ENCODE measurements around the gene OR5K2. TPM values are rescaled to one million over a fixed set of nuclear protein-coding genes. Genes with fewer than 3 reads are reported as not detected.

The OR5K2 gene
- not detected for total RNA-seq
- long read RNA-seq, result 0 reads

- intact Hi-C loops (cut with DNase I), result no loop called here
- DNase-seq (no peak), ATAC-seq (no peak)
These were observed at the start of gene OR5K2 for GRCh38 chr3:98497381-98497780. Gene OR5K2, plus strand, starts transcription at chr3:98497681. Its CDS starts 0 bp downstream, at chr3:98497681.

GRCh38 chr3:98449606-98450193 lies 47.8 kb upstream of the OR5K2 start:
- no peak for DNase-seq
- intact Hi-C loops (cut with DNase I), result no loop called here
- no peak for ATAC-seq

- no peak for DNase-seq
- intact Hi-C loops (cut with DNase I), result no loop called here
- ATAC-seq, result no peak
These were observed 47.1 kb upstream of the OR5K2 start for GRCh38 chr3:98450372-98450771.

- no peak for ATAC-seq
- DNase-seq, result no peak
- intact Hi-C loops (cut with DNase I), result no loop called here
These were observed 43.7 kb upstream of the OR5K2 start for GRCh38 chr3:98453827-98454226.

GRCh38 chr3:98454929-98455328 lies 42.6 kb upstream of the OR5K2 start:
- intact Hi-C loops (cut with DNase I), result no loop called here
- ATAC-seq (no peak), DNase-seq (no peak)

GRCh38 chr3:98457543-98457942 lies 39.9 kb upstream of the OR5K2 start:
- DNase-seq, result no peak
- no peak for ATAC-seq
- intact Hi-C loops (cut with DNase I), result no loop called here

- intact Hi-C loops (cut with DNase I), result no loop called here
- ATAC-seq, result no peak
- DNase-seq, result no peak
These were observed 37.3 kb upstream of the OR5K2 start for GRCh38 chr3:98460220-98460619.

GRCh38 chr3:98462901-98463300 lies 34.6 kb upstream of the OR5K2 start, which contains the start of gene OR5K1:
Gene OR5K1, plus strand, starts transcription at chr3:98463201. Its CDS starts 6,376 bp downstream, at chr3:98469577.
- intact Hi-C loops (cut with DNase I), result no loop called here
- ATAC-seq, result no peak

GRCh38 chr3:98482717-98483482 lies 14.6 kb upstream of the OR5K2 start:
- ATAC-seq (no peak), DNase-seq (no peak)
- intact Hi-C loops (cut with DNase I), result no loop called here

More at GRCh38 chr3:98462901-98463300, 34.6 kb upstream of the OR5K2 start, which contains the start of gene OR5K1:
- DNase-seq, result no peak

GRCh38 chr3:98483626-98484025 lies 13.9 kb upstream of the OR5K2 start:
- intact Hi-C loops (cut with DNase I), result no loop called here
- DNase-seq (no peak), ATAC-seq (no peak)

GRCh38 chr3:98500019-98500418 lies 2.5 kb downstream of the OR5K2 start:
- intact Hi-C loops (cut with DNase I), result no loop called here
- DNase-seq (no peak), ATAC-seq (no peak)

GRCh38 chr3:98501270-98501669 lies 3.8 kb downstream of the OR5K2 start:
- ATAC-seq, result no peak

GRCh38 chr3:98501863-98502576 lies 4.5 kb downstream of the OR5K2 start:
- no peak for ATAC-seq
- intact Hi-C loops (cut with DNase I), result no loop called here
- DNase-seq, result no peak

More at GRCh38 chr3:98501270-98501669, 3.8 kb downstream of the OR5K2 start:
- intact Hi-C loops (cut with DNase I), result no loop called here
- DNase-seq, result no peak

- ATAC-seq (no peak), DNase-seq (no peak)
- intact Hi-C loops (cut with DNase I), result no loop called here
These were observed 7.1 kb downstream of the OR5K2 start for GRCh38 chr3:98504539-98504938.

GRCh38 chr3:98508582-98508981 lies 11.1 kb downstream of the OR5K2 start:
- intact Hi-C loops (cut with DNase I), result no loop called here
- ATAC-seq (no peak), DNase-seq (no peak)

- ATAC-seq, result no peak
- intact Hi-C loops (cut with DNase I), result no loop called here
- DNase-seq, result no peak
These were observed 15.1 kb downstream of the OR5K2 start for GRCh38 chr3:98512576-98512975.

- ATAC-seq (peak in 1 of 2 donors; percentile 80), DNase-seq (peak; percentile 18)
- intact Hi-C loops (cut with DNase I), result no loop called here
These were observed 15.6 kb downstream of the OR5K2 start for GRCh38 chr3:98513091-98513511.

- DNase-seq, result no peak
- intact Hi-C loops (cut with DNase I), result no loop called here
- ATAC-seq, result no peak
These were observed 16.3 kb downstream of the OR5K2 start for GRCh38 chr3:98513736-98514135.

- intact Hi-C loops (cut with DNase I), result no loop called here
- DNase-seq (no peak), ATAC-seq (no peak)
These were observed 17.5 kb downstream of the OR5K2 start for GRCh38 chr3:98514948-98515347.

GRCh38 chr3:98518816-98519215 lies 21.3 kb downstream of the OR5K2 start:
- no peak for ATAC-seq
- intact Hi-C loops (cut with DNase I), result no loop called here

More at GRCh38 chr3:98518816-98519215, 21.3 kb downstream of the OR5K2 start:
- no peak for DNase-seq

Data from left cardiac atrium (tissue), 4 donors.